GM12878 (cell line): Measurements from ENCODE around the gene TUFM. TPM values are rescaled to one million over a fixed set of nuclear protein-coding genes. Genes with fewer than 3 reads are reported as not detected.

Experiments used
- ATAC-seq: fragments of 200-7000 bp; cut with Tn5 transposase; 3 replicates; pipeline ENCODE4 v1.9.1; 2020; ENCODE audit warnings: mild to moderate bottlenecking, moderate library complexity
- BruUV-seq: library from RNA; stranded (reverse); fragments of 400-500 nt; replicated peaks from 2 replicates; lab custom pipeline; 2021; lab: Mats Ljungman, UMichigan
- CTCF ChIA-PET: fragments of 300-600 bp; sonication (Branson Sonifier 250); formaldehyde crosslinking; extraction: SDS; loops from one replicate; lab custom pipeline; 2021; ENCODE audit warnings: inconsistent platforms; lab: Yijun Ruan, JAX
- POLR2A ChIA-PET: fragments of 350-600 bp; formaldehyde crosslinking; extraction: SDS; loops from one replicate; lab custom pipeline; 2021; ENCODE audit warnings: inconsistent platforms; lab: Charles Lee
- RAD21 ChIA-PET: fragments of 300-600 bp; sonication (Branson Sonifier 250); formaldehyde crosslinking; loops from one replicate; lab custom pipeline; 2023; ENCODE audit warnings: antibody characterized with exemption; ENCODE audit not compliant: unreplicated experiment; lab: Charles Lee
- SMC1A ChIA-PET: fragments of 300-600 bp; sonication (Branson Sonifier 250); formaldehyde crosslinking; loops from one replicate; lab custom pipeline; 2023; ENCODE audit not compliant: unreplicated experiment, uncharacterized antibody; lab: Charles Lee
- DNase-seq: peaks from one replicate; pipeline ENCODE4 v3.0.0-alpha.2; 2011; ENCODE audit warnings: low read depth, low spot score
- FAIRE-seq: peaks from 3 replicates; lab custom pipeline; 2011; peaks lifted over from hg19 to GRCh38; lab: Jason Lieb, UNC
- H2AFZ ChIP-seq: 2 replicates; pipeline ENCODE4 v1.6.0; 2011; ENCODE audit warnings: low read depth, low read length, control low read depth; ENCODE audit not compliant: control insufficient read depth
- H3K27ac ChIP-seq: 2 replicates; pipeline ENCODE4 v1.5.1; 2011; ENCODE audit warnings: control low read depth; ENCODE audit not compliant: control insufficient read depth, insufficient read depth
- H3K27me3 ChIP-seq, 2 experiments: replicated peaks in 1 of 2; 2 replicates each; pipeline versions ENCODE4 v1.6.0 to v1.6.1; 2011; ENCODE audit warnings: low read length in 1 of 2; ENCODE audit not compliant: control insufficient read depth in 2 of 2, insufficient read depth in 2 of 2
- H3K36me3 ChIP-seq, 2 experiments: 2 replicates each; pipeline ENCODE4 v1.5.1; 2011; ENCODE audit warnings: low read length in 1 of 2; ENCODE audit not compliant: control insufficient read depth in 2 of 2, insufficient read depth in 2 of 2
- H3K4me1 ChIP-seq: 2 replicates; pipeline ENCODE4 v1.6.1; 2011; ENCODE audit warnings: mild to moderate bottlenecking, low read length, moderate library complexity, mixed read lengths; ENCODE audit not compliant: control insufficient read depth, insufficient read depth
- H3K4me2 ChIP-seq: 2 replicates; pipeline ENCODE4 v1.6.0; 2011; ENCODE audit warnings: control low read depth; ENCODE audit not compliant: control insufficient read depth, insufficient read depth
- H3K4me3 ChIP-seq: fragments of 200-600 bp; sonication (generic); 2 replicates; pipeline ENCODE4 v1.5.1; 2016
- H3K79me2 ChIP-seq: 2 replicates; pipeline ENCODE4 v1.6.0; 2011; ENCODE audit warnings: low read length; ENCODE audit not compliant: control insufficient read depth, insufficient read depth
- H3K9ac ChIP-seq: 2 replicates; pipeline ENCODE4 v1.8.0; 2011; ENCODE audit warnings: low read length, control low read depth, mixed read lengths; ENCODE audit not compliant: control insufficient read depth, insufficient read depth
- H3K9me3 ChIP-seq: replicated peaks from 3 replicates; pipeline ENCODE4 v1.5.1; 2011; ENCODE audit warnings: mild to moderate bottlenecking, low read length; ENCODE audit not compliant: control insufficient read depth, insufficient read depth
- H4K20me1 ChIP-seq: 2 replicates; pipeline ENCODE4 v1.6.0; 2011; ENCODE audit not compliant: control insufficient read depth, insufficient read depth
- BACH1 ChIP-seq: fragments of 450-650 bp; IDR thresholded peaks from 2 replicates; pipeline ENCODE4 v1.6.1; 2017; ENCODE audit warnings: mild to moderate bottlenecking, borderline replicate concordance
- EED ChIP-seq: sonication (generic); IDR thresholded peaks from 2 replicates; pipeline ENCODE4 v1.6.1; 2016; ENCODE audit warnings: antibody characterized with exemption, low read depth
- FOXM1 ChIP-seq: IDR thresholded peaks from 2 replicates; pipeline ENCODE4 v1.6.1; 2012; ENCODE audit warnings: low read depth, mild to moderate bottlenecking, inconsistent platforms, low read length, moderate library complexity
- HCFC1 ChIP-seq: fragments of 150-350 bp; IDR thresholded peaks from 2 replicates; pipeline ENCODE4 v1.6.1; 2014; ENCODE audit warnings: low read length
- KAT2A ChIP-seq: conservative IDR thresholded peaks from 2 replicates; pipeline ENCODE4 v1.6.1; 2011; ENCODE audit warnings: low read depth, low read length; ENCODE audit not compliant: control insufficient read depth
- MTA2 ChIP-seq: fragments of 450-650 bp; IDR thresholded peaks from 2 replicates; pipeline ENCODE4 v1.6.1; 2016; ENCODE audit warnings: low read depth, mild to moderate bottlenecking, moderate library complexity
- NFIC ChIP-seq: IDR thresholded peaks from 2 replicates; pipeline ENCODE4 v1.6.1; 2012; ENCODE audit warnings: low read depth, mild to moderate bottlenecking, inconsistent platforms, low read length, moderate library complexity
- NR2C2 ChIP-seq: IDR thresholded peaks from 2 replicates; pipeline ENCODE4 v1.6.1; 2011; ENCODE audit warnings: borderline replicate concordance, low read depth; ENCODE audit not compliant: control insufficient read depth, insufficient read length
- NRF1 ChIP-seq: conservative IDR thresholded peaks from 2 replicates; pipeline ENCODE4 v1.6.1; 2011; ENCODE audit warnings: mild to moderate bottlenecking, low read depth, low read length, improper control_type of control experiment
- PAX8 ChIP-seq: fragments of 450-650 bp; IDR thresholded peaks from 2 replicates; pipeline ENCODE4 v1.6.1; 2017; ENCODE audit warnings: mild to moderate bottlenecking, moderate library complexity
- SIN3A ChIP-seq: IDR thresholded peaks from 2 replicates; pipeline ENCODE4 v1.6.1; 2012; ENCODE audit warnings: low read depth, low read length, improper control_type of control experiment
- SMARCA5 ChIP-seq: fragments of 450-650 bp; IDR thresholded peaks from 2 replicates; pipeline ENCODE4 v1.6.1; 2017; ENCODE audit warnings: mild to moderate bottlenecking
- SREBF1 ChIP-seq: IDR thresholded peaks from 2 replicates; pipeline ENCODE4 v1.6.1; 2012; ENCODE audit warnings: mild to moderate bottlenecking, low read length
- WGBS: methylation state at CpG from one replicate; pipeline ENCODE4 v1.1.6; 2016; ENCODE audit warnings: low lambda C conversion rate; ENCODE audit not compliant: insufficient replicate concordance, insufficient coverage; ENCODE audit errors: missing lambda C conversion rate; 5-methylcytosine and 5-hydroxymethylcytosine counted together
- in situ Hi-C: fragments of 300-500 bp; cut with MboI; formaldehyde crosslinking; loops from 9 replicates; pipeline ENCODE4 v1.14.3; 2018; ENCODE audit warnings: mixed read lengths
- intact Hi-C: fragments of 100-400 bp; cut with micrococcal nuclease; formaldehyde crosslinking; loops from one replicate; pipeline ENCODE4 v1.14.2; 2022; ENCODE audit not compliant: unreplicated experiment
- polyA plus RNA-seq, 11 experiments: library from polyadenylated mRNA; depleted of rRNA in 4 of 11; unstranded in 6 of 11; stranded (reverse) in 5 of 11; fragments of >200 nt; fragmentation: Nextera tagmentation in 4 of 11; fragmentation: Illumina TruSeq in 1 of 11; extraction: Ambion mirVana in 4 of 11; extraction: Trizol in 1 of 11; gene quantifications; 1 replicate in 1 of 11; 2 replicates in 10 of 11; pipeline versions ENCODE4 v1.2.1 to v1.2.3, GENCODE V29; 2011 to 2016; ENCODE audit warnings: inconsistent platforms in 2 of 11, missing spikeins in 2 of 11, low read depth in 1 of 11
- total RNA-seq, 4 experiments: library from RNA; depleted of rRNA in 3 of 4; stranded (reverse); fragments of >200 nt in 3 of 4; fragmentation: Illumina TruSeq in 1 of 4; extraction: Trizol in 1 of 4; gene quantifications; 2 replicates each; pipeline versions ENCODE4 v1.2.1 to v1.2.3, GENCODE V29; 2013 to 2021
- TF ChIP-seq, protein P1 (sequence below): fragments of 450-650 bp; formaldehyde crosslinking; IDR thresholded peaks from 2 replicates; pipeline ENCODE4 v1.4.0; 2022; ENCODE audit warnings: mild to moderate bottlenecking, moderate library complexity
- TF ChIP-seq, protein P2 (sequence below): IDR thresholded peaks from 2 replicates; pipeline ENCODE4 v1.6.1; 2012; ENCODE audit warnings: low read length, inconsistent platforms
- TF ChIP-seq, protein P3 (sequence below): IDR thresholded peaks from 2 replicates; pipeline ENCODE4 v1.6.1; 2011; ENCODE audit warnings: low read depth, mild to moderate bottlenecking, low read length, moderate library complexity, borderline replicate concordance; ENCODE audit errors: extremely low read depth

TUFM gene
- total and polyA plus RNA-seq, 10 of the 15 experiments (the other 5 are each of a cell fraction or from before 2014, with no cell fraction given), result 23.4 to 354 (median 182) TPM

DNA sequence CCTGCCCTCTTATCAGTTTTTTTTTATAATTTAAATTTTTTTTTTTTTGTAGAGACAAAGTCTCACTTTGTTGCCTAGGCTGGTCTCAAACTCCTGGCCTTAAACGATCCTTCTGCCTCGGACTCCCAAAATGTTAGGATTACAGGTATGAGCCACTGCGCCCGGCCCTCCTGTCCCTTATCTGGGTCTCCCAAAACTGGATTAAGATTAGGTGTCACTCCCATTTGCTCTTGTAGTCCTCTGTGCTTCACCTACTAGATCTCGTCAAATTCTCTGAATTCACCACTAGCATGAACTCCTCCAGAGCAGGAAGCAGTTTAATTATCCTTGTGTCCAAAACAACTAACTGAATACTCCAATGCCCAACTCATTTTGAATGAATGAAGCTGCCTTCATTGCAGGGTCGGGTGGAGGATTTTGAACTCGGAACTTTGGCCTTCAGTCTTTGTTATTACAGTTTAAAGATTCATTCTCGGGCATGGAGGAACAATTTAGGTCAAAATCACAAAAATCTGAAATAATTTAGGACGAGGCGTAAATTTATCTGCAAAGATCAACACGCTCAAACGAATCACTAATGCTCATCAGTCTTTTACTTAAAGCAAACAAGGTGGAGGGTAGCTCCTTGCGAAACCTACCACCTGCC lies 24.2 kb downstream of the TUFM start:
- Histone ChIP-seq H3K9me3 (no peaks in the 10 kb centered on the region), H3K9ac (peak overlapping the region; percentile 96), H3K4me1 (peaks cover 8% of the 10 kb centered on the region; the same call in 1 of the 2 replicates), H3K27me3 (no peaks in the 10 kb centered on the region), H3K79me2 (peaks cover 51% of the 10 kb centered on the region), H3K4me2 (peak overlapping the region; percentile 100), H3K27ac (peak overlapping the region; percentile 97), H2AFZ (peak overlapping the region; percentile 89), H3K36me3 (peaks cover 10 to 16% of the 10 kb centered on the region in 2 experiments), H3K4me3 (peak overlapping the region; percentile 79), H4K20me1 (peaks cover 10% of the 10 kb centered on the region)
- POLR2A ChIA-PET, result interaction anchor here (0.5 to 3.9 kb wide), 10 partner anchors 11 to 534 kb away, joined by 3 to 28 read pairs (median 4); partner anchors contain the start of genes APOBR, CD19, NFATC2IP and TUFM
- CTCF ChIA-PET, result interaction anchor here (1.0 to 2.5 kb wide), 4 partner anchors 41 to 151 kb away, joined by 4 to 12 read pairs (median 4); partner anchors contain the start of gene SH2B1
- BruUV-seq, result TSS peak; percentile 91
- SMC1A ChIA-PET, result interaction anchor here (0.6 to 3.1 kb wide), 9 partner anchors 23 to 152 kb away, joined by 3 to 12 read pairs (median 3); partner anchors contain the start of genes CD19, NFATC2IP and SH2B1
- RAD21 ChIA-PET, result interaction anchor here (0.6 to 2.0 kb wide), 5 partner anchors 25 to 123 kb away, joined by 3 to 6 read pairs (median 4); partner anchors contain the start of gene TUFM
- no peak for ATAC-seq
- no peak for DNase-seq
- in situ Hi-C loops (no loop called here), intact Hi-C loops (loop anchor here (5.0 kb wide), 1 partner anchor 125 kb away; no protein-coding TSS in a partner anchor)
- 13% methylated on average over 13 of the region's 13 CpGs for WGBS
- FAIRE-seq, result no peak
- TF ChIP-seq FOXM1 (peak; percentile 67; the same call in 1 of the 2 replicates), NFIC (0 out of 2 replicates have a peak, but pooled peaks have one; percentile 20), PAX8 (no peak), KAT2A (no peak), EED (no peak), HCFC1 (no peak), SIN3A (no peak), SMARCA5 (no peak), MTA2 (0 out of 2 replicates have a peak, but pooled peaks have one; percentile 52), NR2C2 (no peak), BACH1 (no peak), SREBF1 (no peak), NRF1 (no peak)
- TF ChIP-seq, protein P1, sequence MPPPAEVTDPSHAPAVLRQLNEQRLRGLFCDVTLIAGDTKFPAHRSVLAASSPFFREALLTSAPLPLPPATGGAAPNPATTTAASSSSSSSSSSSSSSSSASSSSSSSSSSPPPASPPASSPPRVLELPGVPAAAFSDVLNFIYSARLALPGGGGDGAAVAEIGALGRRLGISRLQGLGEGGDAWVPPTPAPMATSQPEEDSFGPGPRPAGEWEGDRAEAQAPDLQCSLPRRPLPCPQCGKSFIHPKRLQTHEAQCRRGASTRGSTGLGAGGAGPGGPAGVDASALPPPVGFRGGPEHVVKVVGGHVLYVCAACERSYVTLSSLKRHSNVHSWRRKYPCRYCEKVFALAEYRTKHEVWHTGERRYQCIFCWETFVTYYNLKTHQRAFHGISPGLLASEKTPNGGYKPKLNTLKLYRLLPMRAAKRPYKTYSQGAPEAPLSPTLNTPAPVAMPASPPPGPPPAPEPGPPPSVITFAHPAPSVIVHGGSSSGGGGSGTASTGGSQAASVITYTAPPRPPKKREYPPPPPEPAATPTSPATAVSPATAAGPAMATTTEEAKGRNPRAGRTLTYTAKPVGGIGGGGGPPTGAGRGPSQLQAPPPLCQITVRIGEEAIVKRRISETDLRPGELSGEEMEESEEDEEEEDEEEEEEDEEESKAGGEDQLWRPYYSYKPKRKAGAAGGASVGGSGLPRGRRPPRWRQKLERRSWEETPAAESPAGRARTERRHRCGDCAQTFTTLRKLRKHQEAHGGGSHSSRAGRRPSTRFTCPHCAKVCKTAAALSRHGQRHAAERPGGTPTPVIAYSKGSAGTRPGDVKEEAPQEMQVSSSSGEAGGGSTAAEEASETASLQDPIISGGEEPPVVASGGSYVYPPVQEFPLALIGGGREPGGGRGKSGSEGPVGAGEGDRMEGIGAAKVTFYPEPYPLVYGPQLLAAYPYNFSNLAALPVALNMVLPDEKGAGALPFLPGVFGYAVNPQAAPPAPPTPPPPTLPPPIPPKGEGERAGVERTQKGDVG (CRISPR knock-in tag), result no peak
- TF ChIP-seq, protein P2, sequence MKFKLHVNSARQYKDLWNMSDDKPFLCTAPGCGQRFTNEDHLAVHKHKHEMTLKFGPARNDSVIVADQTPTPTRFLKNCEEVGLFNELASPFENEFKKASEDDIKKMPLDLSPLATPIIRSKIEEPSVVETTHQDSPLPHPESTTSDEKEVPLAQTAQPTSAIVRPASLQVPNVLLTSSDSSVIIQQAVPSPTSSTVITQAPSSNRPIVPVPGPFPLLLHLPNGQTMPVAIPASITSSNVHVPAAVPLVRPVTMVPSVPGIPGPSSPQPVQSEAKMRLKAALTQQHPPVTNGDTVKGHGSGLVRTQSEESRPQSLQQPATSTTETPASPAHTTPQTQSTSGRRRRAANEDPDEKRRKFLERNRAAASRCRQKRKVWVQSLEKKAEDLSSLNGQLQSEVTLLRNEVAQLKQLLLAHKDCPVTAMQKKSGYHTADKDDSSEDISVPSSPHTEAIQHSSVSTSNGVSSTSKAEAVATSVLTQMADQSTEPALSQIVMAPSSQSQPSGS, result peak; percentile 59; the same call in 1 of the 2 replicates
- TF ChIP-seq, protein P3, sequence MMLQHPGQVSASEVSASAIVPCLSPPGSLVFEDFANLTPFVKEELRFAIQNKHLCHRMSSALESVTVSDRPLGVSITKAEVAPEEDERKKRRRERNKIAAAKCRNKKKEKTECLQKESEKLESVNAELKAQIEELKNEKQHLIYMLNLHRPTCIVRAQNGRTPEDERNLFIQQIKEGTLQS, result 0 out of 2 replicates have a peak, but pooled peaks have one; percentile 7
